ENCODE measurements around the gene CYBRD1.

DNA sequence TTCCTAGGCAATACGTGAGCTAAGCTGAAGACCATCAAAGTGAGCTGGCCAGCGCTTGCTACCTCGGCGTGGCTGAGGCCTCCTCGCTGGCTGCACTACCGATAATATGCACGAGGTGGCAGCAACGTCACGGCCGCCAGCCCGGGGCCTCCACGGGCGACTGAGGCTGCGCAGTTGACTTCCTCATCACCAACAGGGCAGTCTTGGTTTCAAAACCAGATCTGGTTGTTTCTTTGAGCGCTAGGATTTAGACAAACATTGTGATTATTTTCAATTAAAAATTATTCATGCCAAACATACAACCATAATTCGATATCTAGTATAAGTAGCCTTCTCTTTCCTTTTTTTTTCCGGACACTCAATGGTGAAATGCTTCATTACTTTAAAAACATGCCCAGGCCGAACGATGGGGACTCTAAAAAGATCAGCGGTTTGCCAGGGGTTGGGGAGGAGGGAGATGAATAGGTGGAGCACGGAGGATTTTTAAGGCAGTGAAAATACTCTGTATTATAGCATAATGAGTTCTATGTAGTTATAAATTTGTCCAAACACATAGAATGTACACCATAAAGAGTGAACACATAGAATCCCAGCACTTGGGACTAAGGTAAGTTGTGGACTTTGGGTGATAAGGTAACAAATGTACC lies 52.0 kb downstream of the CYBRD1 start:
- TF ChIP-seq EP300 (IDR thresholded peaks at IDR 0.05) (no peak), BHLHE40 (IDR thresholded peaks at IDR 0.05; ENCODE audit: low read depth, low read length) (no peak), CTCF (IDR thresholded peaks at IDR 0.05) (peak; percentile 91), CBX2 (IDR thresholded peaks at IDR 0.05; ENCODE audit: borderline replicate concordance, low read depth) (no peak), JUNB (IDR thresholded peaks at IDR 0.05) (no peak), POLR2A (IDR thresholded peaks at IDR 0.05; ENCODE audit: low read length) (no peak)

Data from A549 (cell line).